SK-N-SH treated with all-trans-retinoic acid at 6 μM for 48 hours (cell line): ENCODE measurements around the gene GET3.

Experiments
- ATAC-seq: fragments of 200-7000 bp; cut with Tn5 transposase; 3 replicates; pipeline ENCODE4 v1.9.1; 2020; ENCODE audit warnings: mild to moderate bottlenecking, moderate library complexity
- BACH2 ChIP-seq: fragments of 250-450 bp; sonication (Bioruptor Pico); IDR thresholded peaks from 2 replicates; pipeline ENCODE4 v1.9.0; 2021; ENCODE audit warnings: mild to moderate bottlenecking, borderline replicate concordance
- CSDC2 ChIP-seq: fragments of 250-450 bp; sonication (Bioruptor Pico); IDR thresholded peaks from 2 replicates; pipeline ENCODE4 v1.5.0; 2020; ENCODE audit warnings: mild to moderate bottlenecking, moderate library complexity
- GLIS3 ChIP-seq: fragments of 250-450 bp; sonication (Bioruptor Pico); IDR thresholded peaks from 2 replicates; pipeline ENCODE4 v1.5.0; 2020; ENCODE audit warnings: mild to moderate bottlenecking, moderate library complexity
- ISL1 ChIP-seq: fragments of 250-450 bp; sonication (Bioruptor Pico); IDR thresholded peaks from 2 replicates; pipeline ENCODE4 v2.1.2; 2022; ENCODE audit warnings: mild to moderate bottlenecking, moderate library complexity
- OSR1 ChIP-seq: fragments of 250-450 bp; sonication (Bioruptor Pico); IDR thresholded peaks from 2 replicates; pipeline ENCODE4 v1.8.0; 2022; ENCODE audit warnings: moderate library complexity, mild to moderate bottlenecking, inconsistent platforms
- PPARA ChIP-seq: fragments of 250-450 bp; sonication (Bioruptor Pico); IDR thresholded peaks from 2 replicates; pipeline ENCODE4 v1.5.0; 2020; ENCODE audit warnings: mild to moderate bottlenecking, borderline replicate concordance
- RARB ChIP-seq: fragments of 250-450 bp; sonication (Bioruptor Pico); IDR thresholded peaks from 2 replicates; pipeline ENCODE4 v1.8.0; 2021; ENCODE audit warnings: mild to moderate bottlenecking, moderate library complexity
- SNAI2 ChIP-seq: fragments of 250-450 bp; sonication (Bioruptor Pico); IDR thresholded peaks from 2 replicates; pipeline ENCODE4 v1.5.0; 2020; ENCODE audit warnings: mild to moderate bottlenecking, moderate library complexity
- TCF4 ChIP-seq: fragments of 250-450 bp; sonication (Bioruptor Pico); IDR thresholded peaks from 2 replicates; pipeline ENCODE4 v1.8.0; 2021; ENCODE audit warnings: mild to moderate bottlenecking, moderate library complexity, borderline replicate concordance
- TOX ChIP-seq: fragments of 250-450 bp; sonication (Bioruptor Pico); IDR thresholded peaks from 2 replicates; pipeline ENCODE4 v1.8.0; 2021; ENCODE audit warnings: mild to moderate bottlenecking, moderate library complexity, borderline replicate concordance
- ZFP3 ChIP-seq: fragments of 250-450 bp; sonication (Bioruptor Pico); IDR thresholded peaks from 2 replicates; pipeline ENCODE4 v1.5.0; 2020; ENCODE audit warnings: mild to moderate bottlenecking, moderate library complexity
- ZFP30 ChIP-seq: fragments of 450-650 bp; formaldehyde crosslinking; IDR thresholded peaks from 2 replicates; pipeline ENCODE4 v1.5.0; 2022; ENCODE audit warnings: mild to moderate bottlenecking, moderate library complexity
- ZNF565 ChIP-seq: fragments of 450-650 bp; formaldehyde crosslinking; conservative IDR thresholded peaks from 2 replicates; pipeline ENCODE4 v1.5.0; 2020; ENCODE audit warnings: low read depth, mild to moderate bottlenecking, moderate library complexity
- ZNF70 ChIP-seq: fragments of 450-650 bp; formaldehyde crosslinking; IDR thresholded peaks from 2 replicates; pipeline ENCODE4 v1.5.0; 2020; ENCODE audit warnings: mild to moderate bottlenecking, moderate library complexity
- ZNF8 ChIP-seq: fragments of 450-650 bp; formaldehyde crosslinking; IDR thresholded peaks from 2 replicates; pipeline ENCODE4 v1.5.0; 2020; ENCODE audit warnings: mild to moderate bottlenecking, moderate library complexity
- TF ChIP-seq, protein P1 (sequence below): fragments of 250-450 bp; sonication (Bioruptor Pico); IDR thresholded peaks from 2 replicates; pipeline ENCODE4 v1.8.0; 2021; ENCODE audit warnings: low read depth, mild to moderate bottlenecking, moderate library complexity, borderline replicate concordance
- TF ChIP-seq, protein P2 (sequence below): fragments of 250-450 bp; sonication (Bioruptor Pico); IDR thresholded peaks from 2 replicates; pipeline ENCODE4 v1.5.0; 2020; ENCODE audit warnings: mild to moderate bottlenecking, moderate library complexity
- TF ChIP-seq, protein P3 (sequence below): fragments of 250-450 bp; sonication (Bioruptor Pico); IDR thresholded peaks from 2 replicates; pipeline ENCODE4 v1.5.1; 2021; ENCODE audit warnings: mild to moderate bottlenecking, moderate library complexity
- TF ChIP-seq, protein P4 (sequence below): fragments of 250-450 bp; sonication (Bioruptor Pico); IDR thresholded peaks from 2 replicates; pipeline ENCODE4 v1.8.0; 2020; ENCODE audit warnings: mild to moderate bottlenecking, moderate library complexity, borderline replicate concordance

The GET3 gene

DNA sequence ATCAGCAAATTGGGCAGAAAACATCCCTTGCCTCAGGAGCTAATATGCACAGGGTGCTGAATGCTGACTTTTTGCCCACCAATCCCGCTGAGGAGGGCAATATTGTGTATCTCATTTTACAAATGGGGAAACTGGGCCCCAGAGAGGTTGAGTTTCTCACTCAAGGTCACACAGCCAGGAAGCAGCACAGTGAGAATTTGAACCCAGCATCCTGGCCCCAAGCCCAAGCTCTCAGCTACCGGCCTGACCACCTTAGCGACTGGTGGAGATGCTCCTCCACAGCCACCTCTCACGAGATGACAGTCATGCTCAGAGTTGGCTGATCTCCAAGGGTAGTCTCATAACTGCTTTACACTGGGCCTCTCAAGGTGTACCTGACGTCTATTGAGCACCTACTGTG, 44.3 kb upstream of the GET3 start:
- ATAC-seq: no peak
- TF ChIP-seq ZNF8 (no peak), CSDC2 (CRISPR knock-in tag) (no peak), ZNF70 (CRISPR knock-in tag) (no peak)
- TF ChIP-seq, protein P1, sequence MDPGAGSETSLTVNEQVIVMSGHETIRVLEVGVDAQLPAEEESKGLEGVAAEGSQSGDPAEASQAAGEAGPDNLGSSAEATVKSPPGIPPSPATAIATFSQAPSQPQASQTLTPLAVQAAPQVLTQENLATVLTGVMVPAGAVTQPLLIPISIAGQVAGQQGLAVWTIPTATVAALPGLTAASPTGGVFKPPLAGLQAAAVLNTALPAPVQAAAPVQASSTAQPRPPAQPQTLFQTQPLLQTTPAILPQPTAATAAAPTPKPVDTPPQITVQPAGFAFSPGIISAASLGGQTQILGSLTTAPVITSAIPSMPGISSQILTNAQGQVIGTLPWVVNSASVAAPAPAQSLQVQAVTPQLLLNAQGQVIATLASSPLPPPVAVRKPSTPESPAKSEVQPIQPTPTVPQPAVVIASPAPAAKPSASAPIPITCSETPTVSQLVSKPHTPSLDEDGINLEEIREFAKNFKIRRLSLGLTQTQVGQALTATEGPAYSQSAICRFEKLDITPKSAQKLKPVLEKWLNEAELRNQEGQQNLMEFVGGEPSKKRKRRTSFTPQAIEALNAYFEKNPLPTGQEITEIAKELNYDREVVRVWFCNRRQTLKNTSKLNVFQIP (CRISPR knock-in tag): no peak

DNA sequence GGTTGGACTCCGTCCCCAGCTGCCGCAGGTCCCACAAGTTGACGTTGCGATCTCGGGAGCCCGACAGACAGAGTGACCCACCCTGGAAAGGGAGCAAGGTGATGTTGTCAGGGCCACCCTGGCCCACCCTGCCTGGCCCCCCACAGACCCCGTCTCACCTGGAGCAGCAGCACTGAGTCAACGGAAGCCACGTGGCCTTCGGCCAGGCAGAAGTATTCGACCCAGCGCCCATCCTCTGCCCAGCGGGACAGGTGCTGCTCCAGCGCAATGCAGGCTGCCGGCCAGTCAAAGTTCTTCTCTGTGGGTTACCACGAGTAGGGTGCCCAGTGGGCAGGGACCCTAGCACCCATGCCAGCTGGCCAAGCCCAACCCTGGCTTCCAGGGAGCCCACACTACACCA, 42.7 kb upstream of the GET3 start:
- ATAC-seq: no peak
- TF ChIP-seq, protein P2, sequence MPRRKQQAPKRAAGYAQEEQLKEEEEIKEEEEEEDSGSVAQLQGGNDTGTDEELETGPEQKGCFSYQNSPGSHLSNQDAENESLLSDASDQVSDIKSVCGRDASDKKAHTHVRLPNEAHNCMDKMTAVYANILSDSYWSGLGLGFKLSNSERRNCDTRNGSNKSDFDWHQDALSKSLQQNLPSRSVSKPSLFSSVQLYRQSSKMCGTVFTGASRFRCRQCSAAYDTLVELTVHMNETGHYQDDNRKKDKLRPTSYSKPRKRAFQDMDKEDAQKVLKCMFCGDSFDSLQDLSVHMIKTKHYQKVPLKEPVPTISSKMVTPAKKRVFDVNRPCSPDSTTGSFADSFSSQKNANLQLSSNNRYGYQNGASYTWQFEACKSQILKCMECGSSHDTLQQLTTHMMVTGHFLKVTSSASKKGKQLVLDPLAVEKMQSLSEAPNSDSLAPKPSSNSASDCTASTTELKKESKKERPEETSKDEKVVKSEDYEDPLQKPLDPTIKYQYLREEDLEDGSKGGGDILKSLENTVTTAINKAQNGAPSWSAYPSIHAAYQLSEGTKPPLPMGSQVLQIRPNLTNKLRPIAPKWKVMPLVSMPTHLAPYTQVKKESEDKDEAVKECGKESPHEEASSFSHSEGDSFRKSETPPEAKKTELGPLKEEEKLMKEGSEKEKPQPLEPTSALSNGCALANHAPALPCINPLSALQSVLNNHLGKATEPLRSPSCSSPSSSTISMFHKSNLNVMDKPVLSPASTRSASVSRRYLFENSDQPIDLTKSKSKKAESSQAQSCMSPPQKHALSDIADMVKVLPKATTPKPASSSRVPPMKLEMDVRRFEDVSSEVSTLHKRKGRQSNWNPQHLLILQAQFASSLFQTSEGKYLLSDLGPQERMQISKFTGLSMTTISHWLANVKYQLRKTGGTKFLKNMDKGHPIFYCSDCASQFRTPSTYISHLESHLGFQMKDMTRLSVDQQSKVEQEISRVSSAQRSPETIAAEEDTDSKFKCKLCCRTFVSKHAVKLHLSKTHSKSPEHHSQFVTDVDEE (CRISPR knock-in tag): no peak
- TF ChIP-seq OSR1 (CRISPR knock-in tag) (no peak), PPARA (CRISPR knock-in tag) (no peak), ZNF8 (no peak), GLIS3 (no peak), RARB (CRISPR knock-in tag) (no peak), CSDC2 (CRISPR knock-in tag) (no peak), TCF4 (no peak), ZFP3 (CRISPR knock-in tag) (no peak), ISL1 (CRISPR knock-in tag) (no peak), SNAI2 (no peak), ZNF565 (CRISPR knock-in tag) (no peak), TOX (CRISPR knock-in tag) (no peak), ZNF70 (CRISPR knock-in tag) (no peak), ZFP30 (CRISPR knock-in tag) (no peak)
- TF ChIP-seq, protein P3, sequence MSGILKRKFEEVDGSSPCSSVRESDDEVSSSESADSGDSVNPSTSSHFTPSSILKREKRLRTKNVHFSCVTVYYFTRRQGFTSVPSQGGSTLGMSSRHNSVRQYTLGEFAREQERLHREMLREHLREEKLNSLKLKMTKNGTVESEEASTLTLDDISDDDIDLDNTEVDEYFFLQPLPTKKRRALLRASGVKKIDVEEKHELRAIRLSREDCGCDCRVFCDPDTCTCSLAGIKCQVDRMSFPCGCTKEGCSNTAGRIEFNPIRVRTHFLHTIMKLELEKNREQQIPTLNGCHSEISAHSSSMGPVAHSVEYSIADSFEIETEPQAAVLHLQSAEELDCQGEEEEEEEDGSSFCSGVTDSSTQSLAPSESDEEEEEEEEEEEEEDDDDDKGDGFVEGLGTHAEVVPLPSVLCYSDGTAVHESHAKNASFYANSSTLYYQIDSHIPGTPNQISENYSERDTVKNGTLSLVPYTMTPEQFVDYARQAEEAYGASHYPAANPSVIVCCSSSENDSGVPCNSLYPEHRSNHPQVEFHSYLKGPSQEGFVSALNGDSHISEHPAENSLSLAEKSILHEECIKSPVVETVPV (CRISPR knock-in tag): no peak
- TF ChIP-seq, protein P4, sequence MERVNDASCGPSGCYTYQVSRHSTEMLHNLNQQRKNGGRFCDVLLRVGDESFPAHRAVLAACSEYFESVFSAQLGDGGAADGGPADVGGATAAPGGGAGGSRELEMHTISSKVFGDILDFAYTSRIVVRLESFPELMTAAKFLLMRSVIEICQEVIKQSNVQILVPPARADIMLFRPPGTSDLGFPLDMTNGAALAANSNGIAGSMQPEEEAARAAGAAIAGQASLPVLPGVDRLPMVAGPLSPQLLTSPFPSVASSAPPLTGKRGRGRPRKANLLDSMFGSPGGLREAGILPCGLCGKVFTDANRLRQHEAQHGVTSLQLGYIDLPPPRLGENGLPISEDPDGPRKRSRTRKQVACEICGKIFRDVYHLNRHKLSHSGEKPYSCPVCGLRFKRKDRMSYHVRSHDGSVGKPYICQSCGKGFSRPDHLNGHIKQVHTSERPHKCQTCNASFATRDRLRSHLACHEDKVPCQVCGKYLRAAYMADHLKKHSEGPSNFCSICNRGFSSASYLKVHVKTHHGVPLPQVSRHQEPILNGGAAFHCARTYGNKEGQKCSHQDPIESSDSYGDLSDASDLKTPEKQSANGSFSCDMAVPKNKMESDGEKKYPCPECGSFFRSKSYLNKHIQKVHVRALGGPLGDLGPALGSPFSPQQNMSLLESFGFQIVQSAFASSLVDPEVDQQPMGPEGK (CRISPR knock-in tag): no peak
- TF ChIP-seq, protein P1 (CRISPR knock-in tag): no peak

DNA sequence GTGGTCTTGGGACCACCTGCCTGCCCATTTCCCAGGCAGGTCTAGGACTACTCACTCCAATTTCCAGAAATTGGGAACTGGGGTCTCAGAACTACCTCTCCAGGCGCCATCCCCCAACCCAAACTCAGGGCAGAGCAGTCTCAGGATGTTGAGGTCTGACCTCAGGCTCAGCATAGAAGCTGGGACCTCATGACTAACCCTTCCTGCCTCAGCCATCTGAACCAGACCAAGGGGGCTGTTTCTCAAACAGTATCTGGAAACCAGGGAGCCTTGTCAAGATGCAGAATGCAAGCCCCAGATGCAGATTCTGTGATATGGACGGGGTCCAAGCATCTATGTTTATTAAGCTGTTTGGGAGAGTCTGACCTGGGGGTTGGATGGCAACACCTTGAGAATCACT, 42.2 kb upstream of the GET3 start:
- no peak for ATAC-seq
- TF ChIP-seq, protein P4 (CRISPR knock-in tag): no peak
- TF ChIP-seq SNAI2 (no peak), TCF4 (no peak), BACH2 (no peak), ZNF565 (CRISPR knock-in tag) (no peak), ZFP30 (CRISPR knock-in tag) (no peak)
- TF ChIP-seq, protein P1 (CRISPR knock-in tag): no peak
